Activated CD8-positive, alpha-beta T cell treated with anti-CD3 and anti-CD28 coated beads for 36 hours (primary cell): Measurements from ENCODE around the gene SRP68. TPM values are rescaled to one million over a fixed set of nuclear protein-coding genes. Genes with fewer than 3 reads are reported as not detected.

Experiments used
- ATAC-seq: fragments of 200-7000 bp; cut with Tn5 transposase; one replicate; pipeline ENCODE4 v1.10.0; 2021; ENCODE audit warnings: mild to moderate bottlenecking, moderate library complexity
- CTCF ChIA-PET: fragments of 350-600 bp; sonication (Branson Sonifier 250); formaldehyde crosslinking; loops from one replicate; lab custom pipeline; 2021; ENCODE audit warnings: antibody characterized with exemption; lab: Charles Lee
- POLR2A ChIA-PET: fragments of 350-600 bp; sonication (Branson Sonifier 250); formaldehyde crosslinking; loops from one replicate; lab custom pipeline; 2021; ENCODE audit warnings: antibody characterized with exemption; lab: Charles Lee
- DNase-seq: peaks from one replicate; pipeline ENCODE4 v3.0.0-alpha.2; 2020
- H3K27ac Mint-ChIP-seq: one replicate; pipeline ENCODE4 v1.8.0; 2021; ENCODE audit warnings: mild to moderate bottlenecking, mixed read lengths
- H3K27me3 Mint-ChIP-seq: one replicate; pipeline ENCODE4 v1.8.0; 2021; ENCODE audit warnings: mixed read lengths
- H3K36me3 Mint-ChIP-seq: one replicate; pipeline ENCODE4 v1.8.0; 2021; ENCODE audit warnings: low read depth, mixed read lengths
- H3K4me1 Mint-ChIP-seq: one replicate; pipeline ENCODE4 v1.8.0; 2021; ENCODE audit warnings: low read depth, mixed read lengths
- H3K4me3 Mint-ChIP-seq: one replicate; pipeline ENCODE4 v1.8.0; 2021; ENCODE audit warnings: mild to moderate bottlenecking, moderate library complexity, mixed read lengths
- H3K9me3 Mint-ChIP-seq: one replicate; pipeline ENCODE4 v1.8.0; 2021; ENCODE audit warnings: mixed read lengths
- intact Hi-C: fragments of 100-400 bp; cut with micrococcal nuclease; formaldehyde crosslinking; loops from one replicate; pipeline ENCODE4 v1.10.0; 2022
- total RNA-seq, 2 experiments: library from RNA; stranded (reverse); gene quantifications; one replicate each; pipeline ENCODE4 v1.2.3, GENCODE V29; 2021
- TF ChIP-seq, protein P1 (sequence below): fragments of 200-600 bp; IDR thresholded peaks from one replicate; pipeline ENCODE4 v1.8.0; 2022; ENCODE audit warnings: antibody characterized with exemption, mild to moderate bottlenecking

Gene SRP68
- total RNA-seq, 2 experiments from 2014 or later = 132 to 135 TPM

DNA sequence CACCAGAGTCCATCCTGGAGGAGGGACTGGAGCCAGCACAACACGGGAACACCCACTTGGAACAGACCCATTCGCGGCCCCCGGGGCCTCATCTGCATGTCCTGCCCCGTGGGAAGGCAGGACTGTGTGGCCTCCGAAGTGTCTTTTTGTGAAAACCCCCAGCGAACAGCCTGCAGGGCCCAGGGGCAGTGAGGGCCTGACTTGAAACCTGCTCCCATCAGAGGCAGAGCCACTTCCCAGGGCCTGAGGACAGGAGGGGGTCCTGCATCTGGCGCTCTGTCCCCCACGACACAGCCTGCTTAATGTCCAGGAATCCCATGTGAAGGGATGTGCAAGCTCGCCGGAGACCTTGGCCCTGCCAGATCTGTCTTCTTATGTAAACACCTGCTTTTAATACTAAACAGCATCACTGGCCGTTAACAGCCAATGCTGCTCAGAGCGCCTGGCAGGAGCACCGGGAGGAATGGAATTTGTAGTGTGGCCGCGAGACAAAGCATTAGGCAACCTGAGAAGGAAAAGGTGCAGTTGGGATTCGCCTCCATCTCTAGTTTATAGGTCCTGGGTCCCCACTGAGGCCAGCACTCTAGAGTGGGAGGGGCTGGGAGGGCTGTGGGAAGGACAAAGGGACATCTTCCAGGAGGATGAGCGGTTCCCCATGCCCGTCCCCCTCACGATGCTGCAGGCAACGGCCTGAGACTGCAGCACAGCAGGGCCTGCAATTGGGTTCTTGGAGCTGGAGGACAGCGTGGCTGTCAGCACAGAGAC lies 35.6 kb downstream of the SRP68 start:
- intact Hi-C loops = no loop called here
- peaks cover 17% of the 10 kb centered on the region for H3K4me1 Mint-ChIP-seq
- DNase-seq = no peak
- no peak for ATAC-seq
- TF ChIP-seq, protein P1, sequence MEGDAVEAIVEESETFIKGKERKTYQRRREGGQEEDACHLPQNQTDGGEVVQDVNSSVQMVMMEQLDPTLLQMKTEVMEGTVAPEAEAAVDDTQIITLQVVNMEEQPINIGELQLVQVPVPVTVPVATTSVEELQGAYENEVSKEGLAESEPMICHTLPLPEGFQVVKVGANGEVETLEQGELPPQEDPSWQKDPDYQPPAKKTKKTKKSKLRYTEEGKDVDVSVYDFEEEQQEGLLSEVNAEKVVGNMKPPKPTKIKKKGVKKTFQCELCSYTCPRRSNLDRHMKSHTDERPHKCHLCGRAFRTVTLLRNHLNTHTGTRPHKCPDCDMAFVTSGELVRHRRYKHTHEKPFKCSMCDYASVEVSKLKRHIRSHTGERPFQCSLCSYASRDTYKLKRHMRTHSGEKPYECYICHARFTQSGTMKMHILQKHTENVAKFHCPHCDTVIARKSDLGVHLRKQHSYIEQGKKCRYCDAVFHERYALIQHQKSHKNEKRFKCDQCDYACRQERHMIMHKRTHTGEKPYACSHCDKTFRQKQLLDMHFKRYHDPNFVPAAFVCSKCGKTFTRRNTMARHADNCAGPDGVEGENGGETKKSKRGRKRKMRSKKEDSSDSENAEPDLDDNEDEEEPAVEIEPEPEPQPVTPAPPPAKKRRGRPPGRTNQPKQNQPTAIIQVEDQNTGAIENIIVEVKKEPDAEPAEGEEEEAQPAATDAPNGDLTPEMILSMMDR = no peak
- CTCF ChIA-PET = interaction anchor here (1.1 to 1.4 kb wide), 3 partner anchors 23 to 243 kb away, joined by 3 to 6 read pairs (median 3); no protein-coding TSS in a partner anchor
- H3K27ac Mint-ChIP-seq = no peak overlapping the region
- POLR2A ChIA-PET = interaction anchor here (1.3 kb wide), 1 partner anchor 20 kb away, joined by 4 read pairs; no protein-coding TSS in a partner anchor
- no peaks in the 10 kb centered on the region for H3K9me3 Mint-ChIP-seq
- no peak overlapping the region for H3K4me3 Mint-ChIP-seq
- peaks cover 23% of the 10 kb centered on the region for H3K36me3 Mint-ChIP-seq
- H3K27me3 Mint-ChIP-seq = no peaks in the 10 kb centered on the region

DNA sequence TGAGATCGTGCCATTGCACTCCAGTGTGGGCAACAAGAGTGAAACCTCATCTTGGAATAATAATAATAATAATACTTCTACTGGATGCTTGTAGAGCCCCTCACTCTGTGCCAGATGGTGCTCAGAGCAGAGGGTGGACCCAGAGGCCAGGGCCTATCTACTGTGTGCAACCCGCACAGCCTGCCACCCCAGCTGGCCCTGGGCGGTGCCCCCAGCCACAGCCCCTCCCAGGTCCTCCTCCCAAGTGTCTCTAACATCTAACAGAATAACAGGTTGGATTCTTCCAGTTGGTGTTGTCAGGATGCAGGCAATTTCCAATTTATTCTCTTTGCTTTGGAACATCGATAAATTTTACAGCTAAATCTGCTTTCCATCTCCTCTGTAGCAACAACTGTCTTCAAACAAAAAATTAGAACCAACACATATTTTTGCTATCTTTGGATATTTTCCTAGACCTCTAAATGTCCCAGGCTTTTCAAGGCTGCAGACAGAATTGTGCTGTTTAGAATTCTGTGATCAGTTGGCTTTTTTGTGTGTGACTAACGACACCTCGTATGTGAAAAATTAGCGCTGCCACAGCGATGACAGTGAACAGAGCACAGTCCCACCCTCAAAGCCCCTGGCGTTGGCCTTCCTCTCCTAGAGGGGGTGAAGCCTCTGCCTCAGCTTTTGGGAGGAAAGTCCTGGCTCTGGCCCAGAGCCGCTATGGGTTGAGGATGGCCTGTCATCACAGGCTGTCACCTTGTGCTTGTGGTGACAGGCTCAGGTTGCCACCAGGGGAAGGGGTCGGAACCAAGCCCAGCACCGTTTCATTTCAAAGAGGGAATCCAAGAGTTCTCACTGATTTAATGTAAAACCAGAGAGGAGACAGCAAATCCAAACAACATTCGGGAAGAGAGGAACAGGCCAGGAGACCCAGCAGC lies 37.6 kb downstream of the SRP68 start:
- Mint-ChIP-seq H3K27ac (no peak overlapping the region), H3K4me1 (peaks cover 24% of the 10 kb centered on the region), H3K27me3 (no peaks in the 10 kb centered on the region), H3K36me3 (peaks cover 18% of the 10 kb centered on the region), H3K9me3 (no peaks in the 10 kb centered on the region), H3K4me3 (no peak overlapping the region)
- DNase-seq (no peak), ATAC-seq (no peak)
- TF ChIP-seq, protein P1 = no peak
- ChIA-PET POLR2A (interaction anchor here (0.7 to 1.0 kb wide), 3 partner anchors 8 to 14 kb away, joined by 3 read pairs; no protein-coding TSS in a partner anchor), CTCF (interaction anchor here (0.5 to 2.6 kb wide), 6 partner anchors 12 to 433 kb away, joined by 3 to 10 read pairs (median 4); partner anchors contain the start of gene CDK3)
- intact Hi-C loops = no loop called here

DNA sequence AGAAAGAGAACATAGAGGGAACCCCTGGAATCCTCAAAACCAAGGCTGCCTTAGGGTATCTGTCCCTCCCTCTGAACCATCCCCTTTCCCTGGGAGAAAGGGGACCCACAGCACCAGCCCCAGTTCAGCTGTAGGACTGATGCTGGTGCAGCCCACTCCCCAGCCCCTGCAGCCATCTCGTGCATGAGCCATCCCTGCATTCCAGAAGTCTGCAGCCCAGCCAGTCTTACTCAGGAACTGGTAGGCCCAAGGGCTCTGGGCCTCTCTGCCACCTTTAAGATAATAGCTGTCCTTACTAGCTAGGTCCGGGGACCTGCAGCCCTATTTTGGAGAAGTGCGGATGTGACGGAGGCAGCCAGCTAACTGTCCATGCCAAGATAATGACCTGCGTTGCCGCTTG lies 39.2 kb downstream of the SRP68 start:
- H3K9me3 Mint-ChIP-seq = no peaks in the 10 kb centered on the region
- intact Hi-C loops = no loop called here
- TF ChIP-seq, protein P1 = no peak
- POLR2A ChIA-PET = interaction anchor here (0.5 kb wide), 1 partner anchor 33 kb away, joined by 3 read pairs; no protein-coding TSS in a partner anchor
- CTCF ChIA-PET = interaction anchor here (0.8 to 2.6 kb wide), 6 partner anchors 14 to 246 kb away, joined by 3 to 10 read pairs (median 4); partner anchors contain the start of gene CDK3
- no peak overlapping the region for H3K27ac Mint-ChIP-seq
- H3K36me3 Mint-ChIP-seq = peaks cover 9% of the 10 kb centered on the region
- H3K4me1 Mint-ChIP-seq = peaks cover 36% of the 10 kb centered on the region
- H3K27me3 Mint-ChIP-seq = no peaks in the 10 kb centered on the region
- ATAC-seq (no peak), DNase-seq (no peak)
- H3K4me3 Mint-ChIP-seq = no peak overlapping the region

DNA sequence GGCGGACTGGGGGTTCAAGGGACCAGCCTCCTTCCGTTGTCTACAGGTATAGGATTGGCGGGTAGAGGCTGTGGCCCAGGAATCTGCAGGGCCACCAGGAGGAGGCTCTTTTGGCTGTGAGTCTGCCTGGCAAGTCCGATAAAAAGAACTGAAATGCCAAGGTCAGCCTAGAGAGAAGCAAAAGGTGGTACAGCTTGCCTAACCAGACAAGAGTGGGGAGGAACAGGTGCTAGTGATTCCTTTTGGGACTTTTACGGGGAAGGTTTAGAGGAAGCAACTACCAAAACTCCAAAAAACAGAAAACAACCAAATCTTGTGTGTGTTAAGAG lies 39.6 kb downstream of the SRP68 start:
- intact Hi-C loops = no loop called here
- DNase-seq (no peak), ATAC-seq (no peak)
- ChIA-PET POLR2A (interaction anchor here (1.2 kb wide), 1 partner anchor 18 kb away, joined by 3 read pairs; no protein-coding TSS in a partner anchor), CTCF (interaction anchor here (0.8 to 2.6 kb wide), 4 partner anchors 14 to 33 kb away, joined by 3 to 10 read pairs (median 4); partner anchors contain the start of gene CDK3)
- Mint-ChIP-seq H3K4me3 (no peak overlapping the region), H3K27me3 (no peaks in the 10 kb centered on the region), H3K27ac (no peak overlapping the region), H3K36me3 (peaks cover 6% of the 10 kb centered on the region), H3K9me3 (no peaks in the 10 kb centered on the region), H3K4me1 (peaks cover 33% of the 10 kb centered on the region)
- TF ChIP-seq, protein P1 = no peak
